ENCODE results near the gene C1orf232. TPM values are rescaled to one million over a fixed set of nuclear protein-coding genes. Genes with fewer than 3 reads are reported as not detected.

The C1orf232 gene
- total and polyA plus RNA-seq, 9 of the 15 experiments (the other 6 are each of a cell fraction or from before 2014, with no cell fraction given), result not detected

GRCh38 chr1:26162220-26162709 lies 6.5 kb downstream of the C1orf232 start (continued):
- TF ChIP-seq ZNF318 (IDR thresholded peaks at IDR 0.05; ENCODE audit: borderline replicate concordance in 1 of 2, low read depth in 1 of 2) (no peak), ZBTB43 (CRISPR knock-in tag; IDR thresholded peaks at IDR 0.05) (no peak), MCM3 (IDR thresholded peaks at IDR 0.05) (no peak), ZNF212 (CRISPR knock-in tag; IDR thresholded peaks at IDR 0.05) (no peak), LEF1 (IDR thresholded peaks at IDR 0.05) (peak; percentile 15; the same call in 1 of the 2 replicates), FOSL1 (tag; conservative IDR thresholded peaks at IDR 0.05) (no peak), MITF (IDR thresholded peaks at IDR 0.05) (no peak), KDM1A (IDR thresholded peaks at IDR 0.05) (peak; percentile 46 to 47; a peak in 2 of 4 replicates), POLR2A (conservative IDR thresholded peaks at IDR 0.05) (no peak), ETS2 (tag; IDR thresholded peaks at IDR 0.05; ENCODE audit: borderline replicate concordance, poor library complexity, severe bottlenecking) (no peak), CHCHD3 (CRISPR knock-in tag; IDR thresholded peaks at IDR 0.05) (no peak), ZNF561 (CRISPR knock-in tag; conservative IDR thresholded peaks at IDR 0.05) (0 out of 2 replicates have a peak, but pooled peaks have one; percentile 45), SMC3 (conservative IDR thresholded peaks at IDR 0.05; ENCODE audit: insufficient read depth, low read depth, low read length) (no peak), FUS (optimal IDR thresholded peaks at IDR 0.05; ENCODE audit: low read depth, low read length) (no peak), SP2 (IDR thresholded peaks at IDR 0.05; ENCODE audit: extremely low read depth, low read depth, low read length, poor library complexity, severe bottlenecking) (no peak)
- TF ChIP-seq, protein P1, sequence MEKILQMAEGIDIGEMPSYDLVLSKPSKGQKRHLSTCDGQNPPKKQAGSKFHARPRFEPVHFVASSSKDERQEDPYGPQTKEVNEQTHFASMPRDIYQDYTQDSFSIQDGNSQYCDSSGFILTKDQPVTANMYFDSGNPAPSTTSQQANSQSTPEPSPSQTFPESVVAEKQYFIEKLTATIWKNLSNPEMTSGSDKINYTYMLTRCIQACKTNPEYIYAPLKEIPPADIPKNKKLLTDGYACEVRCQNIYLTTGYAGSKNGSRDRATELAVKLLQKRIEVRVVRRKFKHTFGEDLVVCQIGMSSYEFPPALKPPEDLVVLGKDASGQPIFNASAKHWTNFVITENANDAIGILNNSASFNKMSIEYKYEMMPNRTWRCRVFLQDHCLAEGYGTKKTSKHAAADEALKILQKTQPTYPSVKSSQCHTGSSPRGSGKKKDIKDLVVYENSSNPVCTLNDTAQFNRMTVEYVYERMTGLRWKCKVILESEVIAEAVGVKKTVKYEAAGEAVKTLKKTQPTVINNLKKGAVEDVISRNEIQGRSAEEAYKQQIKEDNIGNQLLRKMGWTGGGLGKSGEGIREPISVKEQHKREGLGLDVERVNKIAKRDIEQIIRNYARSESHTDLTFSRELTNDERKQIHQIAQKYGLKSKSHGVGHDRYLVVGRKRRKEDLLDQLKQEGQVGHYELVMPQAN (IDR thresholded peaks at IDR 0.05; ENCODE audit: borderline replicate concordance), result peak; percentile 46; the same call in 1 of the 2 replicates
